H9 (cell line): ENCODE data around the gene EML2. TPM values are rescaled to one million over a fixed set of nuclear protein-coding genes. Genes with fewer than 3 reads are reported as not detected.

Experiments
- DNase-seq: peaks from one replicate; pipeline ENCODE4 v3.0.0-alpha.2; 2017
- H2AFZ ChIP-seq: one replicate; pipeline ENCODE4 v1.6.1; 2013; ENCODE audit warnings: mild to moderate bottlenecking, low read length, control low read depth, moderate library complexity
- H2AK5ac ChIP-seq: 2 replicates; pipeline ENCODE4 v1.6.1; 2013; ENCODE audit warnings: low read length, control low read depth, mixed read lengths; ENCODE audit not compliant: insufficient read length
- H2BK120ac ChIP-seq: one replicate; pipeline ENCODE4 v1.6.1; 2013; ENCODE audit warnings: low read depth, mild to moderate bottlenecking, low read length, control low read depth, inconsistent platforms; ENCODE audit not compliant: poor library complexity, severe bottlenecking
- H2BK12ac ChIP-seq: 2 replicates; pipeline ENCODE4 v1.6.1; 2013; ENCODE audit warnings: low read length, control low read depth, mixed read lengths, low read depth; ENCODE audit not compliant: insufficient read length
- H2BK15ac ChIP-seq: 2 replicates; pipeline ENCODE4 v1.6.1; 2013; ENCODE audit warnings: low read depth, low read length, control low read depth
- H2BK20ac ChIP-seq: one replicate; pipeline ENCODE4 v1.6.1; 2013; ENCODE audit warnings: low read depth, mild to moderate bottlenecking, low read length, control low read depth, inconsistent platforms; ENCODE audit not compliant: poor library complexity, severe bottlenecking
- H2BK5ac ChIP-seq: 2 replicates; pipeline ENCODE4 v1.6.1; 2013; ENCODE audit warnings: low read length, control low read depth, mixed read lengths; ENCODE audit not compliant: insufficient read length
- H3K14ac ChIP-seq: 2 replicates; pipeline ENCODE4 v1.6.1; 2013; ENCODE audit warnings: low read length, control low read depth; ENCODE audit not compliant: insufficient read depth
- H3K18ac ChIP-seq: 2 replicates; pipeline ENCODE4 v1.6.1; 2013; ENCODE audit warnings: low read depth, mild to moderate bottlenecking, mixed read lengths, low read length, control low read depth; ENCODE audit not compliant: insufficient read length
- H3K23ac ChIP-seq: 2 replicates; pipeline ENCODE4 v1.6.1; 2013; ENCODE audit warnings: low read length, control low read depth, mixed read lengths, low read depth; ENCODE audit not compliant: insufficient read length
- H3K23me2 ChIP-seq: 2 replicates; pipeline ENCODE4 v1.6.1; 2013; ENCODE audit warnings: low read depth, mild to moderate bottlenecking, mixed read lengths, low read length, control low read depth; ENCODE audit not compliant: insufficient read length, poor library complexity, severe bottlenecking
- H3K27ac ChIP-seq: 2 replicates; pipeline ENCODE4 v1.5.1; 2013; ENCODE audit warnings: low read length, control low read depth, mixed read lengths, low read depth; ENCODE audit not compliant: insufficient read length
- H3K27me3 ChIP-seq: 2 replicates; pipeline ENCODE4 v1.6.1; 2013; ENCODE audit warnings: low read length, control low read depth, inconsistent platforms; ENCODE audit not compliant: insufficient read depth
- H3K4ac ChIP-seq: 2 replicates; pipeline ENCODE4 v1.6.1; 2013; ENCODE audit warnings: low read depth, mild to moderate bottlenecking, control low read depth, inconsistent platforms, low read length, moderate library complexity
- H3K4me1 ChIP-seq: 2 replicates; pipeline ENCODE4 v1.6.1; 2013; ENCODE audit warnings: low read length, control low read depth, inconsistent platforms; ENCODE audit not compliant: insufficient read depth
- H3K4me2 ChIP-seq: 2 replicates; pipeline ENCODE4 v1.6.1; 2013; ENCODE audit warnings: low read length, control low read depth, mixed read lengths; ENCODE audit not compliant: insufficient read length, insufficient read depth
- H3K56ac ChIP-seq: 2 replicates; pipeline ENCODE4 v1.6.1; 2013; ENCODE audit warnings: low read depth, mild to moderate bottlenecking, mixed read lengths, low read length, control low read depth; ENCODE audit not compliant: insufficient read length
- H3K79me1 ChIP-seq: 2 replicates; pipeline ENCODE4 v1.6.1; 2013; ENCODE audit warnings: low read depth, mild to moderate bottlenecking, moderate library complexity, low read length, control low read depth, inconsistent platforms; ENCODE audit not compliant: insufficient read depth, poor library complexity, severe bottlenecking
- H3K79me2 ChIP-seq: 2 replicates; pipeline ENCODE4 v1.6.1; 2013; ENCODE audit warnings: low read length, control low read depth, inconsistent platforms; ENCODE audit not compliant: insufficient read depth
- H3K9ac ChIP-seq: 2 replicates; pipeline ENCODE4 v1.6.1; 2013; ENCODE audit warnings: low read length, control low read depth, mixed read lengths; ENCODE audit not compliant: insufficient read length; ENCODE audit errors: extremely low read depth
- H3K9me3 ChIP-seq: one replicate; pipeline ENCODE4 v1.6.1; 2013; ENCODE audit warnings: low read depth, low read length, inconsistent platforms; ENCODE audit not compliant: control insufficient read depth
- H3T11ph ChIP-seq: one replicate; pipeline ENCODE4 v1.6.1; 2013; ENCODE audit warnings: mild to moderate bottlenecking, low read length, control low read depth, inconsistent platforms
- H4K20me1 ChIP-seq: one replicate; pipeline ENCODE4 v1.6.1; 2013; ENCODE audit not compliant: control insufficient read depth, insufficient read length, insufficient read depth
- H4K5ac ChIP-seq: 2 replicates; pipeline ENCODE4 v1.6.1; 2013; ENCODE audit warnings: low read depth, mild to moderate bottlenecking, mixed read lengths, low read length, control low read depth; ENCODE audit not compliant: insufficient read length
- H4K8ac ChIP-seq: replicated peaks from 2 replicates; pipeline ENCODE4 v1.6.1; 2013; ENCODE audit warnings: low read length, control low read depth, mixed read lengths, low read depth; ENCODE audit not compliant: insufficient read length
- H4K91ac ChIP-seq: 2 replicates; pipeline ENCODE4 v1.6.1; 2013; ENCODE audit warnings: low read depth, mild to moderate bottlenecking, moderate library complexity, mixed read lengths, low read length, control low read depth; ENCODE audit not compliant: insufficient read length
- H3K27ac Mint-ChIP-seq, 3 experiments: 2 replicates in 2 of 3; 3 replicates in 1 of 3; pipeline ENCODE4 v1.8.0; 2020 to 2021; ENCODE audit warnings: mixed read lengths in 3 of 3, mild to moderate bottlenecking in 1 of 3, moderate library complexity in 1 of 3
- H3K27me3 Mint-ChIP-seq: 2 replicates; pipeline ENCODE4 v1.8.0; 2021; ENCODE audit warnings: low read depth, mild to moderate bottlenecking, moderate library complexity, mixed read lengths
- H3K36me3 Mint-ChIP-seq, 3 experiments: 2 replicates in 2 of 3; 3 replicates in 1 of 3; pipeline ENCODE4 v1.8.0; 2020 to 2021; ENCODE audit warnings: low read depth in 3 of 3, mixed read lengths in 3 of 3; ENCODE audit not compliant: insufficient read depth in 1 of 3
- H3K4me1 Mint-ChIP-seq, 2 experiments: 2 replicates each; pipeline ENCODE4 v1.8.0; 2020; ENCODE audit warnings: mixed read lengths in 2 of 2
- H3K4me3 Mint-ChIP-seq, 2 experiments: 2 replicates in 1 of 2; 3 replicates in 1 of 2; pipeline ENCODE4 v1.8.0; 2020 to 2021; ENCODE audit warnings: mild to moderate bottlenecking in 2 of 2, mixed read lengths in 2 of 2, moderate library complexity in 1 of 2
- H3K9me3 Mint-ChIP-seq, 2 experiments: 2 replicates in 1 of 2; 3 replicates in 1 of 2; pipeline ENCODE4 v1.8.0; 2020; ENCODE audit warnings: mild to moderate bottlenecking in 2 of 2, mixed read lengths in 2 of 2, moderate library complexity in 1 of 2
- CTCF ChIP-seq: fragments of 200-600 bp; sonication (generic); conservative IDR thresholded peaks from 3 replicates; pipeline ENCODE4 v1.8.0; 2021; ENCODE audit warnings: antibody characterized with exemption, mild to moderate bottlenecking
- WGBS: extraction: QIAGEN DNeasy Blood & Tissue Kit; methylation state at CpG from one replicate; pipeline ENCODE4 v1.1.7; 2013; ENCODE audit warnings: missing lambda C conversion rate, low lambda C conversion rate, mixed read lengths; ENCODE audit not compliant: insufficient read length; ENCODE audit errors: extremely low coverage; 5-methylcytosine and 5-hydroxymethylcytosine counted together
- total RNA-seq: library from RNA; stranded (reverse); gene quantifications from 2 replicates; pipeline ENCODE4 v1.2.1, GENCODE V29; 2021

Gene EML2
- total RNA-seq, 1 experiment from 2014 or later: 22.6 TPM

GRCh38 chr19:45650722-45651121, 11.5 kb upstream of the EML2 start:
- Mint-ChIP-seq H3K27ac (no peak overlapping the region), H3K4me1 (peaks cover 12 to 15% of the 10 kb centered on the region in 2 experiments), H3K27me3 (peaks cover 10% of the 10 kb centered on the region), H3K9me3 (peaks cover 3 to 6% of the 10 kb centered on the region in 2 experiments; a peak in 3 of 5 replicates), H3K36me3 (no peaks in the 10 kb centered on the region), H3K4me3 (no peak overlapping the region)
- Histone ChIP-seq H2AK5ac (no peak overlapping the region), H3K56ac (no peak overlapping the region), H4K91ac (no peak overlapping the region), H3K9me3 (no peaks in the 10 kb centered on the region), H3K79me2 (no peaks in the 10 kb centered on the region), H3T11ph (no peak overlapping the region), H3K9ac (no peak overlapping the region), H3K4me2 (no peak overlapping the region), H4K20me1 (no peaks in the 10 kb centered on the region), H4K5ac (no peak overlapping the region), H3K27me3 (no peaks in the 10 kb centered on the region), H2BK20ac (no peak overlapping the region), H3K18ac (no peak overlapping the region), H3K4ac (no peak overlapping the region), H3K27ac (no peak overlapping the region), H3K14ac (no peak overlapping the region), H3K4me1 (no peaks in the 10 kb centered on the region), H3K23ac (no peak overlapping the region), H2BK120ac (no peak overlapping the region), H2BK5ac (no peak overlapping the region), H3K23me2 (no peaks in the 10 kb centered on the region), H3K79me1 (no peaks in the 10 kb centered on the region), H2AFZ (no peak overlapping the region), H2BK15ac (no peak overlapping the region), H2BK12ac (no peak overlapping the region), H4K8ac (no peak overlapping the region)
- no peak for DNase-seq
- TF ChIP-seq CTCF: no peak
- WGBS: no CpG with 5 or more reads among the region's 3 CpGs
